Measurements from ENCODE around the gene BRD9.

BRD9 gene

GRCh38 chr5:910769-911160, 18.2 kb upstream of the BRD9 start:
- H3F3A ChIP-seq (ENCODE audit: control insufficient read depth, insufficient read depth) = no peaks in the 10 kb centered on the region
- no peaks in the 10 kb centered on the region for H3K4me1 ChIP-seq (ENCODE audit: control insufficient read depth, low read length)
- no peak overlapping the region for H3K4me3 ChIP-seq (ENCODE audit: low read length)
- no peaks in the 10 kb centered on the region for H3K79me2 ChIP-seq (ENCODE audit: control insufficient read depth, low read length)
- no peak overlapping the region for H3K27ac ChIP-seq (ENCODE audit: low read depth, low read length)
- H3K4me2 ChIP-seq (ENCODE audit: low read length) = no peak overlapping the region
- H3K9me2 ChIP-seq (replicated peaks; ENCODE audit: control insufficient read depth, low read length) = no peaks in the 10 kb centered on the region
- no peaks in the 10 kb centered on the region for H3K27me3 ChIP-seq (ENCODE audit: control insufficient read depth, low read length)
- no peaks in the 10 kb centered on the region for H4K20me1 ChIP-seq (ENCODE audit: control insufficient read depth, insufficient read depth, low read depth, low read length)
- H3K36me3 ChIP-seq (ENCODE audit: control insufficient read depth, low read length) = peaks cover 76% of the 10 kb centered on the region
- H3K9me3 ChIP-seq (ENCODE audit: control insufficient read depth, insufficient read depth, low read length) = no peaks in the 10 kb centered on the region
- TF ChIP-seq EZH2phosphoT487 (IDR thresholded peaks at IDR 0.05; ENCODE audit: borderline replicate concordance, low read length) = no peak
- no peak for TF ChIP-seq CTCF (IDR thresholded peaks at IDR 0.05; ENCODE audit: low read depth, low read length, poor library complexity, severe bottlenecking)

GRCh38 chr5:909994-910768, 17.6 kb upstream of the BRD9 start:
- no peaks in the 10 kb centered on the region for H3K9me2 ChIP-seq (replicated peaks; ENCODE audit: control insufficient read depth, low read length)
- H3F3A ChIP-seq (ENCODE audit: control insufficient read depth, insufficient read depth) = no peaks in the 10 kb centered on the region
- H3K4me2 ChIP-seq (ENCODE audit: low read length) = no peak overlapping the region
- H4K20me1 ChIP-seq (ENCODE audit: control insufficient read depth, insufficient read depth, low read depth, low read length) = no peaks in the 10 kb centered on the region
- H3K4me3 ChIP-seq (ENCODE audit: low read length) = no peak overlapping the region
- H3K79me2 ChIP-seq (ENCODE audit: control insufficient read depth, low read length) = no peaks in the 10 kb centered on the region
- no peaks in the 10 kb centered on the region for H3K9me3 ChIP-seq (ENCODE audit: control insufficient read depth, insufficient read depth, low read length)
- H3K27me3 ChIP-seq (ENCODE audit: control insufficient read depth, low read length) = no peaks in the 10 kb centered on the region
- TF ChIP-seq CTCF (IDR thresholded peaks at IDR 0.05; ENCODE audit: low read depth, low read length, poor library complexity, severe bottlenecking) (no peak), EZH2phosphoT487 (IDR thresholded peaks at IDR 0.05; ENCODE audit: borderline replicate concordance, low read length) (no peak)
- H3K27ac ChIP-seq (ENCODE audit: low read depth, low read length) = no peak overlapping the region
- H3K4me1 ChIP-seq (ENCODE audit: control insufficient read depth, low read length) = no peaks in the 10 kb centered on the region
- H3K36me3 ChIP-seq (ENCODE audit: control insufficient read depth, low read length) = peaks cover 78% of the 10 kb centered on the region

GRCh38 chr5:909086-909485, 16.5 kb upstream of the BRD9 start:
- TF ChIP-seq CTCF (IDR thresholded peaks at IDR 0.05; ENCODE audit: low read depth, low read length, poor library complexity, severe bottlenecking) (no peak), EZH2phosphoT487 (IDR thresholded peaks at IDR 0.05; ENCODE audit: borderline replicate concordance, low read length) (no peak)
- no peaks in the 10 kb centered on the region for H3K9me2 ChIP-seq (replicated peaks; ENCODE audit: control insufficient read depth, low read length)
- H3K4me2 ChIP-seq (ENCODE audit: low read length) = no peak overlapping the region
- H3K79me2 ChIP-seq (ENCODE audit: control insufficient read depth, low read length) = no peaks in the 10 kb centered on the region
- no peaks in the 10 kb centered on the region for H3F3A ChIP-seq (ENCODE audit: control insufficient read depth, insufficient read depth)
- no peaks in the 10 kb centered on the region for H4K20me1 ChIP-seq (ENCODE audit: control insufficient read depth, insufficient read depth, low read depth, low read length)
- H3K27ac ChIP-seq (ENCODE audit: low read depth, low read length) = no peak overlapping the region
- no peaks in the 10 kb centered on the region for H3K9me3 ChIP-seq (ENCODE audit: control insufficient read depth, insufficient read depth, low read length)
- peaks cover 78% of the 10 kb centered on the region for H3K36me3 ChIP-seq (ENCODE audit: control insufficient read depth, low read length)
- no peaks in the 10 kb centered on the region for H3K27me3 ChIP-seq (ENCODE audit: control insufficient read depth, low read length)
- no peak overlapping the region for H3K4me3 ChIP-seq (ENCODE audit: low read length)
- H3K4me1 ChIP-seq (ENCODE audit: control insufficient read depth, low read length) = no peaks in the 10 kb centered on the region
